ENCODE measurements around the gene DLAT.
"Not testable (repeated sequence)": the region's sequence is repeated elsewhere in the genome, so short reads cannot be mapped to it uniquely, and the experiment has no call there.

- not testable (repeated sequence) for TF ChIP-seq CTCF, EZH2, EZH2phosphoT487 (IDR thresholded peaks at IDR 0.05)
Observed at GRCh38 chr11:112026784-112027410, 1.7 kb downstream of the DLAT start.
